GM23338 (cell line): Measurements from ENCODE around the gene SERINC5.

Experiments
- CREB1 ChIP-seq: fragments of 250-450 bp; sonication (Bioruptor Pico); IDR thresholded peaks from 2 replicates; pipeline ENCODE4 v1.5.0; 2020; ENCODE audit warnings: low read depth, mild to moderate bottlenecking, moderate library complexity
- EZH2 ChIP-seq: fragments of 200-600 bp; sonication (generic); IDR thresholded peaks from one replicate; pipeline ENCODE4 v1.8.0; 2017; ENCODE audit warnings: antibody characterized with exemption, mild to moderate bottlenecking, low read depth; ENCODE audit not compliant: unreplicated experiment
- EZH2phosphoT487 ChIP-seq: fragments of 200-600 bp; sonication (generic); IDR thresholded peaks from one replicate; pipeline ENCODE4 v1.8.1; 2018; ENCODE audit warnings: antibody characterized with exemption; ENCODE audit not compliant: unreplicated experiment
- JUNB ChIP-seq: IDR thresholded peaks from one replicate; pipeline ENCODE4 v1.6.1; 2016; ENCODE audit warnings: antibody characterized with exemption; ENCODE audit not compliant: unreplicated experiment
- NANOG ChIP-seq: IDR thresholded peaks from 2 replicates; pipeline ENCODE4 v1.6.1; 2016; ENCODE audit warnings: antibody characterized with exemption, borderline replicate concordance
- POLR2AphosphoS5 ChIP-seq: IDR thresholded peaks from 2 replicates; pipeline ENCODE4 v1.6.1; 2016; ENCODE audit warnings: antibody characterized with exemption, low read depth
- STAT1 ChIP-seq: IDR thresholded peaks from one replicate; pipeline ENCODE4 v1.6.1; 2016; ENCODE audit warnings: antibody characterized with exemption; ENCODE audit not compliant: unreplicated experiment
- ZNF114 ChIP-seq: fragments of 250-450 bp; sonication (Bioruptor Pico); IDR thresholded peaks from 2 replicates; pipeline ENCODE4 v1.5.0; 2020; ENCODE audit warnings: mild to moderate bottlenecking, moderate library complexity
- ZNF331 ChIP-seq: fragments of 250-450 bp; sonication (Bioruptor Pico); IDR thresholded peaks from 2 replicates; pipeline ENCODE4 v1.5.0; 2020; ENCODE audit warnings: low read depth, mild to moderate bottlenecking, moderate library complexity
- TF ChIP-seq, protein P1 (sequence below), 2 experiments: fragments of 200-600 bp in 1 of 2; sonication (generic) in 1 of 2; conservative IDR thresholded peaks; 2 replicates each; pipeline versions ENCODE4 v1.5.1 to v1.6.1; 2016 to 2017; ENCODE audit warnings: antibody characterized with exemption in 2 of 2, low read depth in 2 of 2, mild to moderate bottlenecking in 2 of 2, moderate library complexity in 1 of 2
- TF ChIP-seq, protein P2 (sequence below): IDR thresholded peaks from one replicate; pipeline ENCODE4 v1.6.1; 2018; ENCODE audit warnings: antibody characterized with exemption; ENCODE audit not compliant: unreplicated experiment
- TF ChIP-seq, protein P3 (sequence below): IDR thresholded peaks from 2 replicates; pipeline ENCODE4 v1.6.1; 2016; ENCODE audit warnings: antibody characterized with exemption

DNA sequence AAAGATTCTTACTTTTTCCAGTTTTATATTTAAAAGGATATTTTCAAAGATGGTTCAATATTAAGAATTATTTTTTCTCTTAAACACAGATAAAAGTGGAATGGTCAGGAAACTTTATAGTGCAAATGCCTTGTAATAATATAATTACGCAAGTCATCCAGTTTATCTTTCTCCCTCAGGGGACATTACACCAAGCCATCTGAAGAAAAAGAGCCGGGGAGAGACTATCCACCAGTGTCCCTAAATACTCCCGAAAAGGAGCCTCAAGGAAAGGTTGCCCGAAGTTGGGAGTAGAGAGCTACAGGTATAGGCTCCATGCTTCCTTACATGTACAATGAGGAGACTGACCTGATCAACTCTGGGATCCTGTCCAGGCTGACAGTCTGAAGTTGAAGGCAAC lies 101.1 kb downstream of the SERINC5 start:
- TF ChIP-seq POLR2AphosphoS5 (no peak), CREB1 (CRISPR knock-in tag) (no peak), EZH2 (no peak), EZH2phosphoT487 (no peak), ZNF331 (CRISPR knock-in tag) (no peak), STAT1 (no peak), NANOG (no peak), JUNB (no peak), ZNF114 (CRISPR knock-in tag) (no peak)
- TF ChIP-seq, protein P1, sequence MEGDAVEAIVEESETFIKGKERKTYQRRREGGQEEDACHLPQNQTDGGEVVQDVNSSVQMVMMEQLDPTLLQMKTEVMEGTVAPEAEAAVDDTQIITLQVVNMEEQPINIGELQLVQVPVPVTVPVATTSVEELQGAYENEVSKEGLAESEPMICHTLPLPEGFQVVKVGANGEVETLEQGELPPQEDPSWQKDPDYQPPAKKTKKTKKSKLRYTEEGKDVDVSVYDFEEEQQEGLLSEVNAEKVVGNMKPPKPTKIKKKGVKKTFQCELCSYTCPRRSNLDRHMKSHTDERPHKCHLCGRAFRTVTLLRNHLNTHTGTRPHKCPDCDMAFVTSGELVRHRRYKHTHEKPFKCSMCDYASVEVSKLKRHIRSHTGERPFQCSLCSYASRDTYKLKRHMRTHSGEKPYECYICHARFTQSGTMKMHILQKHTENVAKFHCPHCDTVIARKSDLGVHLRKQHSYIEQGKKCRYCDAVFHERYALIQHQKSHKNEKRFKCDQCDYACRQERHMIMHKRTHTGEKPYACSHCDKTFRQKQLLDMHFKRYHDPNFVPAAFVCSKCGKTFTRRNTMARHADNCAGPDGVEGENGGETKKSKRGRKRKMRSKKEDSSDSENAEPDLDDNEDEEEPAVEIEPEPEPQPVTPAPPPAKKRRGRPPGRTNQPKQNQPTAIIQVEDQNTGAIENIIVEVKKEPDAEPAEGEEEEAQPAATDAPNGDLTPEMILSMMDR (conservative IDR thresholded peaks at IDR 0.05; ENCODE audit: low read depth in 2 of 2): no peak
- TF ChIP-seq, protein P2, sequence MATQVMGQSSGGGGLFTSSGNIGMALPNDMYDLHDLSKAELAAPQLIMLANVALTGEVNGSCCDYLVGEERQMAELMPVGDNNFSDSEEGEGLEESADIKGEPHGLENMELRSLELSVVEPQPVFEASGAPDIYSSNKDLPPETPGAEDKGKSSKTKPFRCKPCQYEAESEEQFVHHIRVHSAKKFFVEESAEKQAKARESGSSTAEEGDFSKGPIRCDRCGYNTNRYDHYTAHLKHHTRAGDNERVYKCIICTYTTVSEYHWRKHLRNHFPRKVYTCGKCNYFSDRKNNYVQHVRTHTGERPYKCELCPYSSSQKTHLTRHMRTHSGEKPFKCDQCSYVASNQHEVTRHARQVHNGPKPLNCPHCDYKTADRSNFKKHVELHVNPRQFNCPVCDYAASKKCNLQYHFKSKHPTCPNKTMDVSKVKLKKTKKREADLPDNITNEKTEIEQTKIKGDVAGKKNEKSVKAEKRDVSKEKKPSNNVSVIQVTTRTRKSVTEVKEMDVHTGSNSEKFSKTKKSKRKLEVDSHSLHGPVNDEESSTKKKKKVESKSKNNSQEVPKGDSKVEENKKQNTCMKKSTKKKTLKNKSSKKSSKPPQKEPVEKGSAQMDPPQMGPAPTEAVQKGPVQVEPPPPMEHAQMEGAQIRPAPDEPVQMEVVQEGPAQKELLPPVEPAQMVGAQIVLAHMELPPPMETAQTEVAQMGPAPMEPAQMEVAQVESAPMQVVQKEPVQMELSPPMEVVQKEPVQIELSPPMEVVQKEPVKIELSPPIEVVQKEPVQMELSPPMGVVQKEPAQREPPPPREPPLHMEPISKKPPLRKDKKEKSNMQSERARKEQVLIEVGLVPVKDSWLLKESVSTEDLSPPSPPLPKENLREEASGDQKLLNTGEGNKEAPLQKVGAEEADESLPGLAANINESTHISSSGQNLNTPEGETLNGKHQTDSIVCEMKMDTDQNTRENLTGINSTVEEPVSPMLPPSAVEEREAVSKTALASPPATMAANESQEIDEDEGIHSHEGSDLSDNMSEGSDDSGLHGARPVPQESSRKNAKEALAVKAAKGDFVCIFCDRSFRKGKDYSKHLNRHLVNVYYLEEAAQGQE: no peak
- TF ChIP-seq, protein P3, sequence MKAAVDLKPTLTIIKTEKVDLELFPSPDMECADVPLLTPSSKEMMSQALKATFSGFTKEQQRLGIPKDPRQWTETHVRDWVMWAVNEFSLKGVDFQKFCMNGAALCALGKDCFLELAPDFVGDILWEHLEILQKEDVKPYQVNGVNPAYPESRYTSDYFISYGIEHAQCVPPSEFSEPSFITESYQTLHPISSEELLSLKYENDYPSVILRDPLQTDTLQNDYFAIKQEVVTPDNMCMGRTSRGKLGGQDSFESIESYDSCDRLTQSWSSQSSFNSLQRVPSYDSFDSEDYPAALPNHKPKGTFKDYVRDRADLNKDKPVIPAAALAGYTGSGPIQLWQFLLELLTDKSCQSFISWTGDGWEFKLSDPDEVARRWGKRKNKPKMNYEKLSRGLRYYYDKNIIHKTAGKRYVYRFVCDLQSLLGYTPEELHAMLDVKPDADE: no peak
